T-cell (primary cell): ENCODE data around the gene TRIP12. TPM values are rescaled to one million over a fixed set of nuclear protein-coding genes. Genes with fewer than 3 reads are reported as not detected.

Experiments
- ATAC-seq, 4 experiments: fragments of 200-7000 bp in 3 of 4; fragments of 150-1000 bp in 1 of 4; cut with Tn5 transposase; replicated peaks in 1 of 4; 1 replicate in 3 of 4; 2 replicates in 1 of 4; pipeline ENCODE4 v1.10.0; 2021; ENCODE audit warnings: moderate library complexity in 3 of 4, mild to moderate bottlenecking in 2 of 4, moderate number of reproducible peaks in 1 of 4
- CTCF ChIA-PET, 2 donors: fragments of 300-600 bp; sonication (Branson Sonifier 250); formaldehyde crosslinking; loops; one replicate each; lab custom pipeline; 2022; ENCODE audit warnings: antibody characterized with exemption in 2 of 2; lab: Charles Lee
- POLR2A ChIA-PET, 2 donors: fragments of 300-600 bp; sonication (Branson Sonifier 250); formaldehyde crosslinking; loops; one replicate each; lab custom pipeline; 2022; ENCODE audit warnings: antibody characterized with exemption in 2 of 2; lab: Charles Lee
- DNase-seq, 35 experiments: peaks; one replicate each; pipeline versions ENCODE4 v3.0.0 to v3.0.0-alpha.2; 2013 to 2023
- H3K27ac ChIP-seq: one replicate; pipeline ENCODE4 v1.5.1; 2013; ENCODE audit warnings: low read length
- H3K27me3 ChIP-seq, 2 experiments: replicated peaks in 1 of 2; 1 replicate in 1 of 2; 2 replicates in 1 of 2; pipeline versions ENCODE4 v1.6.1 to v1.7.0; 2013; ENCODE audit warnings: low read length in 1 of 2, mixed read lengths in 1 of 2; ENCODE audit not compliant: control insufficient read depth in 2 of 2, insufficient read depth in 2 of 2; ENCODE audit errors: extremely low read depth in 1 of 2
- H3K36me3 ChIP-seq, 2 donors: 1 replicate in 1 of 2; 2 replicates in 1 of 2; pipeline versions ENCODE4 v1.6.1 to v1.7.0; 2013; ENCODE audit warnings: low read length in 1 of 2; ENCODE audit not compliant: control insufficient read depth in 2 of 2, insufficient read depth in 1 of 2; ENCODE audit errors: extremely low read depth in 1 of 2
- H3K4me1 ChIP-seq, 2 experiments: 1 replicate in 1 of 2; 2 replicates in 1 of 2; pipeline versions ENCODE4 v1.6.1 to v1.7.0; 2013; ENCODE audit warnings: low read length in 2 of 2, mixed read lengths in 1 of 2; ENCODE audit not compliant: insufficient read depth in 2 of 2, control insufficient read depth in 1 of 2; ENCODE audit errors: extremely low read depth in 1 of 2
- H3K4me3 ChIP-seq, 2 donors: 1 replicate in 1 of 2; 2 replicates in 1 of 2; pipeline versions ENCODE4 v1.5.1 to v1.7.0; 2013; ENCODE audit warnings: mild to moderate bottlenecking in 2 of 2, low read length in 1 of 2, moderate library complexity in 1 of 2; ENCODE audit not compliant: control insufficient read depth in 1 of 2; ENCODE audit errors: extremely low read depth in 1 of 2
- H3K9me3 ChIP-seq: 2 replicates; pipeline ENCODE4 v1.7.0; 2013
- H3K27ac Mint-ChIP-seq, 2 donors: one replicate each; pipeline ENCODE4 v1.8.0; 2020 to 2021; ENCODE audit warnings: mild to moderate bottlenecking in 2 of 2, mixed read lengths in 2 of 2
- H3K27me3 Mint-ChIP-seq, 2 donors: one replicate each; pipeline ENCODE4 v1.8.0; 2021 to 2022; ENCODE audit warnings: mixed read lengths in 2 of 2
- H3K36me3 Mint-ChIP-seq: one replicate; pipeline ENCODE4 v1.8.0; 2021; ENCODE audit warnings: mixed read lengths
- H3K4me1 Mint-ChIP-seq, 3 donors: one replicate each; pipeline ENCODE4 v1.8.0; 2020 to 2022; ENCODE audit warnings: mixed read lengths in 3 of 3, mild to moderate bottlenecking in 1 of 3
- H3K4me3 Mint-ChIP-seq, 3 donors: one replicate each; pipeline ENCODE4 v1.8.0; 2020 to 2022; ENCODE audit warnings: mild to moderate bottlenecking in 3 of 3, mixed read lengths in 3 of 3, moderate library complexity in 3 of 3
- H3K9me3 Mint-ChIP-seq, 3 donors: one replicate each; pipeline ENCODE4 v1.8.0; 2020 to 2022; ENCODE audit warnings: mixed read lengths in 3 of 3
- WGBS: methylation state at CpG from one replicate; pipeline ENCODE4 v1.1.5; 2013; ENCODE audit warnings: missing lambda C conversion rate; ENCODE audit not compliant: insufficient coverage; 5-methylcytosine and 5-hydroxymethylcytosine counted together
- total RNA-seq, 35 experiments: library from RNA in 6 of 35; stranded (reverse) in 6 of 35; fragments of 120-200 nt in 1 of 35; gene quantifications; one replicate each; pipeline versions ENCODE4 v1.2.1 to v1.2.4 and lab custom pipeline; 2013 to 2026

The TRIP12 gene
- total RNA-seq, 5 donors from 2014 or later (not counting 1 experiment from before 2014, with no cell fraction given), result 185 to 219 (median 192) TPM

DNA sequence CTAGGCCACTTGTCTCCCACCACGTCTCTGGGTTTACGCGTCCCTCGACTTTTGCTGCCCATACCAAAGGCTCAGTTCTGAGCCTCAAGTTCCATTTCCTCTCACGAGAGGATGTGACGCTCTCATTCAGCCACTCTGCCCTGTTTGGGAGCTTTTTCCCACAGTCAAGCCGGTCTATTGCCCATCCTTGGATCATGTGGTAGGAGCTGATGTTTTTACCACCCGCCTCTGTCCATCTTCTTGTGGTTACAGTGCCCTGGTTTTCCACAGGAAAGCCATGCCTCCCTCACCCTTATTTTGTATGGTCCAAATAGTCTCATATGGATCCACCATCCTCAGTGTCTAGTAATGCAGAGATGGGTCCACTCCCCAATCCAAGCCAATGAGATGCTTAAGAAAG, 20.9 kb upstream of the TRIP12 start:
- no peak for ATAC-seq
- Mint-ChIP-seq H3K9me3 (no peaks in the 10 kb centered on the region), H3K36me3 (peaks cover 3% of the 10 kb centered on the region), H3K4me1 (peaks cover 0 to 5% (median 2%) of the 10 kb centered on the region in 3 donors), H3K27ac (no peak overlapping the region), H3K4me3 (no peak overlapping the region), H3K27me3 (no peaks in the 10 kb centered on the region)
- Histone ChIP-seq H3K27me3 (no peaks in the 10 kb centered on the region), H3K9me3 (no peaks in the 10 kb centered on the region), H3K4me3 (no peak overlapping the region), H3K4me1 (no peaks in the 10 kb centered on the region), H3K27ac (no peak overlapping the region), H3K36me3 (no peaks in the 10 kb centered on the region)
- POLR2A ChIA-PET, result interaction anchor here in 1 of 2 donors (0.5 kb wide), 1 partner anchor 856 kb away, joined by 3 read pairs; no protein-coding TSS in a partner anchor
- no peak for DNase-seq
- CTCF ChIA-PET, result no interaction called here
- 91% methylated on average over 6 of the region's 8 CpGs for WGBS

DNA sequence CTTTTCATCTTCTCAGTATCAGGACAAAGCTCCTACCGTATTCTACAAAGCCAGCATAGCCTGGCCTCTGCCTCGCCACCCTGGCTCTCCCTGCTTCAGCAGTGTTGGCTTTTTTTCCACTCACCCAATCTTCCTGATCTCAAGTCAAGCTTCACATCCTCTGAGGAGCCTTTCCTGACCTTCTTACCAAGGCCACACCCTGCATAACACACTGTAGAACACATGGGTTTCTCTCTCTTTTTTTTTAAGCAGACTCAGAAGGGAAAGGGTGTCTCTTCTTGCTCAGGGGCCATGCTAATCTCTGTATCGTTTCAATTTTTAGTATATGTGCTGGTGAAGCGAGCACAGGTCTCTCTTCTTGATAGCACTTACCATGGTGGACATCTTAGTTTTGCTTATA, 15.7 kb upstream of the TRIP12 start:
- 95% methylated on average over 2 of the region's 4 CpGs for WGBS
- no peak overlapping the region for H3K4me3 ChIP-seq
- no peaks in the 10 kb centered on the region for H3K27me3 ChIP-seq
- DNase-seq (no peak), ATAC-seq (no peak)
- H3K27ac Mint-ChIP-seq, result no peak overlapping the region
- no peak overlapping the region for H3K27ac ChIP-seq
- no peaks in the 10 kb centered on the region for H3K9me3 ChIP-seq
- H3K4me3 Mint-ChIP-seq, result no peak overlapping the region
- no peaks in the 10 kb centered on the region for H3K9me3 Mint-ChIP-seq
- H3K36me3 ChIP-seq, result no peaks in the 10 kb centered on the region
- peaks cover 4% of the 10 kb centered on the region for H3K36me3 Mint-ChIP-seq
- H3K4me1 ChIP-seq, result no peaks in the 10 kb centered on the region
- H3K4me1 Mint-ChIP-seq, result no peaks in the 10 kb centered on the region
- ChIA-PET POLR2A (no interaction called here), CTCF (no interaction called here)
- no peaks in the 10 kb centered on the region for H3K27me3 Mint-ChIP-seq

DNA sequence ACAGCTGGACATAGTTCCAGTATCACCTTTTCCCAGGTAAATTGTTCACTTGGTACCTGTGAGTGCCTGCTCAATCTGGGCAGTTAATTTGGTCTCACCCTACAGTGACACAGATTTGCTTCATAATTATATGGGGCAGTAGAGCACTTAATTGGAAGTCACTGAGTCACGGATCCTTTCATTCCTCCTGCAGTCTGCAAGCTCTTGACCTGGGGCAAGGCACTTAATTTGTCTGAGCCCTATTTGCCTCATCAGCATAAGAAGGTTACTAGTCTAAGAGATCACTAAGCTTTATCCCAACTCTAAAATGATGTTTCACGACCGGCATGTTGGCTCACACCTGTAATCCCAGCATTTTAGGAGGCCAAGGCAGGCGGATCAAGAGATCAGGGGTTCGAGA, 9.4 kb upstream of the TRIP12 start:
- no peak for DNase-seq
- POLR2A ChIA-PET, result no interaction called here
- Mint-ChIP-seq H3K9me3 (no peaks in the 10 kb centered on the region), H3K4me1 (peaks cover 8 to 9% (median 9%) of the 10 kb centered on the region in 3 donors), H3K27me3 (no peaks in the 10 kb centered on the region), H3K4me3 (no peak overlapping the region), H3K36me3 (peaks cover 4% of the 10 kb centered on the region), H3K27ac (no peak overlapping the region)
- H3K4me1 ChIP-seq, result peaks cover 0 to 5% of the 10 kb centered on the region in 2 experiments
- H3K4me3 ChIP-seq, result no peak overlapping the region
- no peaks in the 10 kb centered on the region for H3K27me3 ChIP-seq
- no peaks in the 10 kb centered on the region for H3K36me3 ChIP-seq
- no peak for ATAC-seq
- no peaks in the 10 kb centered on the region for H3K9me3 ChIP-seq
- CTCF ChIA-PET, result interaction anchor here in 1 of 2 donors (0.6 kb wide), 1 partner anchor 229 kb away, joined by 6 read pairs; no protein-coding TSS in a partner anchor
- 96% methylated on average over 4 of the region's 5 CpGs for WGBS
- no peak overlapping the region for H3K27ac ChIP-seq

DNA sequence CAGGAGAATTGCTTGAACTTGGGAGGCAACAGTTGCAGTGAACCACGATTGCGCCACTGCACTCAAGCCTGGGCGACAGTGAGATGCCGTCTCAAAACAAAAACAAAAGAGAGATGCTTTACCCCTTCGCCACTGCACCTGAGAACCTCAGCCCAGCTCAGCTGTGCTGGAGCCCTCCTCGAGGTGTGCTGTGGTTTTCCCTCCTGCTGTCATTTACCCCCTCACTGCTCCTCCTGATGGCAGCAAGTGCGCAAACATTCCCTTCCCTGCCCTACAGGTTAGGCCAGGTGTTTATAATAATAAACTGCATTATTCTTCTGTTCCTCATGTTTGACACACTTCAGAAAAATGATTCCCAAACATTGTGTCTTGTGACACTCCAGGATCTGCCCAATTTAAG, 8.8 kb upstream of the TRIP12 start:
- H3K36me3 ChIP-seq, result no peaks in the 10 kb centered on the region
- no peak for ATAC-seq
- Mint-ChIP-seq H3K27me3 (no peaks in the 10 kb centered on the region), H3K36me3 (peaks cover 4% of the 10 kb centered on the region), H3K9me3 (no peaks in the 10 kb centered on the region), H3K4me1 (peaks cover 9% of the 10 kb centered on the region in 3 donors), H3K27ac (no peak overlapping the region), H3K4me3 (no peak overlapping the region)
- ChIA-PET POLR2A (no interaction called here), CTCF (interaction anchor here (0.6 kb wide), 2 partner anchors 229 to 535 kb away, joined by 4 to 6 read pairs; no protein-coding TSS in a partner anchor)
- no peak overlapping the region for H3K4me3 ChIP-seq
- H3K4me1 ChIP-seq, result peaks cover 0 to 6% of the 10 kb centered on the region in 2 experiments
- H3K27me3 ChIP-seq, result no peaks in the 10 kb centered on the region
- DNase-seq, result no peak
- no peak overlapping the region for H3K27ac ChIP-seq
- 88% methylated on average over 5 of the region's 7 CpGs for WGBS
- no peaks in the 10 kb centered on the region for H3K9me3 ChIP-seq

DNA sequence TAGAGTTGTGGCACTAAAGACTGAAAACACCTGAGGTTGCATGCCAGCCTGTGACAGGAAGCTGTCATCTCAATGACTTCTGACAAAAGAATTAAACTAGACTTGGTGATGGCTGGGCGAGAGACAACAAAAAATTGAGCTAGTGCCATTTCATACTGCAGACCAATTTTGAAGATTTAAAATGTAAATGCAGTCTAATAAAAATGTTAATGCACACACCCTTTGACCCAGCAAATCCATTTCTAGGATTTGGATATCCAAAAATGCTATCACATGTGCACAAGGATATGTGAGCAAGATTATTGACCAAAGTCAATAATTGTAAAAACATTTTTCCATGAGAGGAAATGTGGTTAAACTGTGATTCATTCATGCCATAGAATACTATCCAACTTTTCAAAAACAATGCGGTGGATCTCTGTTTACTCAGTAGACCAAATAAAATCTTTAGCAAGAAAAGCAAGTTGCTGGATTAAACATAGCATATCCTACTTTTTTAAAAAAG, 6.1 kb upstream of the TRIP12 start:
- DNase-seq (no peak), ATAC-seq (no peak)
- ChIA-PET CTCF (interaction anchor here (0.7 kb wide), 2 partner anchors 24 to 164 kb away, joined by 3 to 4 read pairs; no protein-coding TSS in a partner anchor), POLR2A (interaction anchor here in 1 of 2 donors (0.6 kb wide), 1 partner anchor 624 kb away, joined by 4 read pairs; no protein-coding TSS in a partner anchor)
- Histone ChIP-seq H3K27ac (no peak overlapping the region), H3K4me3 (no peak overlapping the region), H3K36me3 (no peaks in the 10 kb centered on the region), H3K27me3 (no peaks in the 10 kb centered on the region), H3K4me1 (peaks cover 4 to 15% of the 10 kb centered on the region in 2 experiments), H3K9me3 (no peaks in the 10 kb centered on the region)
- no CpG with 5 or more reads among the region's 2 CpGs for WGBS
- Mint-ChIP-seq H3K27ac (no peak overlapping the region), H3K36me3 (no peaks in the 10 kb centered on the region), H3K4me3 (no peak overlapping the region), H3K27me3 (no peaks in the 10 kb centered on the region), H3K4me1 (peaks cover 14 to 22% (median 21%) of the 10 kb centered on the region in 3 donors), H3K9me3 (no peaks in the 10 kb centered on the region)

DNA sequence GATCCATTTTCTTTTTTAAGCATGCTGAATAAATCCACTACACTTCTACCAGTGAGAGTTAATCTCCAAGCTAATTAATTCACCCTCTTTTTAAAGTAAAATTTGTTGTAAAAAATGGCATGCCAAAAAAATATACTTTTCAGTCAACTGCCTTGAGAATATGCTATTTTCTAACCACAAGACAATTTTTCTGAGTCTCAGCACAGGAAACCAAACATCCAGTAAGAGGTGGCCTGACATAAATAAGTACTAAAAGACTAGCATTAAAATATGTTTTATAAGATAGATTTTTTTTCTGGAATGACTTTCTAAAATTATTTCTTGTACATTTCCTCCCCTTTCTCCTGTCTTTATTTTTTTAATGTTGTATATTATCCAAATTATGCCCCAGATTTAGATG, 3.4 kb upstream of the TRIP12 start:
- peaks cover 29 to 33% (median 31%) of the 10 kb centered on the region in 3 donors for H3K4me1 Mint-ChIP-seq
- peaks cover 17% of the 10 kb centered on the region in 2 experiments for H3K4me1 ChIP-seq
- H3K27ac ChIP-seq, result no peak overlapping the region
- no peaks in the 10 kb centered on the region for H3K36me3 Mint-ChIP-seq
- no peaks in the 10 kb centered on the region for H3K36me3 ChIP-seq
- ATAC-seq, result no peak
- H3K27me3 ChIP-seq, result no peaks in the 10 kb centered on the region
- POLR2A ChIA-PET, result interaction anchor here in 1 of 2 donors (0.6 kb wide), 1 partner anchor 37 kb away, joined by 3 read pairs; no protein-coding TSS in a partner anchor
- H3K27me3 Mint-ChIP-seq, result no peaks in the 10 kb centered on the region
- H3K27ac Mint-ChIP-seq, result peak overlapping the region in 1 of 2 donors; percentile 38
- H3K4me3 Mint-ChIP-seq, result no peak overlapping the region
- H3K4me3 ChIP-seq, result no peak overlapping the region
- H3K9me3 Mint-ChIP-seq, result no peaks in the 10 kb centered on the region
- CTCF ChIA-PET, result no interaction called here
- no peaks in the 10 kb centered on the region for H3K9me3 ChIP-seq
- no peak for DNase-seq
